GM12801 (cell line): ENCODE measurements around the gene MAL.

Experiments
- CTCF ChIP-seq: IDR thresholded peaks from one replicate; pipeline ENCODE4 v1.5.1; 2011; ENCODE audit warnings: control low read depth; ENCODE audit not compliant: insufficient read length; ENCODE audit errors: extremely low read depth

The MAL gene

GRCh38 chr2:95063086-95063958 lies 37.8 kb downstream of the MAL start:
- no peak for TF ChIP-seq CTCF

DNA sequence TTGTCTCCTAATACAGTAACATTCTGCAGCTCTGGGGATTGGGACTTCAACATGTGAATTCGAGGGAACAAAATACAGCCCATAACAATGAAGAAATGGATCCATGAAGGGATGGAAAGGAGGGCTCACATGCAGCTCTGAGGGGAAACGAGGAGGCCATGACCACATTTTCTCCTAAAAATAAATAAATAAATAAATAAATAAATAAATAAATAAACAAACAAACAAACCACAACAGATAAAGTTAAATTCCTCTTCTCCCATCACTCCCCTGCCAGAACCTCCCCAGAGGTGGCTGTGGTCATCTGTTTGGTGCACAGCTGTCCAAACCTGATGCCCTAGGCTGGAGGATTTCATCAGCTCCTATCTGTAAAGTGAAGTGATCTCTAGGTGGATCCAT lies 42.7 kb downstream of the MAL start:
- no peak for TF ChIP-seq CTCF

DNA sequence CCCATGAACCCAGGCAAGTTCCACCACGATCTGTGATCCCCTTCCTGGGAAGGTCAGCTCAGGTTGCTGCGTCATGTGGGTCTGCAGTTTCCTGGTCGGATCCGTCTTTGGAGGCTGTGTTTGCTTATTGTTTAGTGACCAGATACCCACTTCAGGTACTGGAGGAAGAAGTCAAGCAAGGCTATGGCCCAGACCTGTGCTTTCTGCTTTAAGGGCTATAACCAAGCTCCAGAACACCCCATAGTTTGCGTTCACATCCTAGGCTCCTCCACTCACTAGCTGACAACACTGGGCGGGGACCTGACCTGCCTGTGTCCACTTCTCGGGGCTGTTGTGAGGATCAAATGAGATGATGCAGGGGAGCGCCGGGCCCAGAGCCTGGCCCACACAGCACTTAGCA lies 44.0 kb downstream of the MAL start:
- TF ChIP-seq CTCF = no peak

GRCh38 chr2:95071856-95072255 lies 46.3 kb downstream of the MAL start:
- TF ChIP-seq CTCF = no peak

GRCh38 chr2:95072424-95072823 lies 46.9 kb downstream of the MAL start:
- no peak for TF ChIP-seq CTCF

- no peak for TF ChIP-seq CTCF
Observed at GRCh38 chr2:95073856-95074662, 48.6 kb downstream of the MAL start.

DNA sequence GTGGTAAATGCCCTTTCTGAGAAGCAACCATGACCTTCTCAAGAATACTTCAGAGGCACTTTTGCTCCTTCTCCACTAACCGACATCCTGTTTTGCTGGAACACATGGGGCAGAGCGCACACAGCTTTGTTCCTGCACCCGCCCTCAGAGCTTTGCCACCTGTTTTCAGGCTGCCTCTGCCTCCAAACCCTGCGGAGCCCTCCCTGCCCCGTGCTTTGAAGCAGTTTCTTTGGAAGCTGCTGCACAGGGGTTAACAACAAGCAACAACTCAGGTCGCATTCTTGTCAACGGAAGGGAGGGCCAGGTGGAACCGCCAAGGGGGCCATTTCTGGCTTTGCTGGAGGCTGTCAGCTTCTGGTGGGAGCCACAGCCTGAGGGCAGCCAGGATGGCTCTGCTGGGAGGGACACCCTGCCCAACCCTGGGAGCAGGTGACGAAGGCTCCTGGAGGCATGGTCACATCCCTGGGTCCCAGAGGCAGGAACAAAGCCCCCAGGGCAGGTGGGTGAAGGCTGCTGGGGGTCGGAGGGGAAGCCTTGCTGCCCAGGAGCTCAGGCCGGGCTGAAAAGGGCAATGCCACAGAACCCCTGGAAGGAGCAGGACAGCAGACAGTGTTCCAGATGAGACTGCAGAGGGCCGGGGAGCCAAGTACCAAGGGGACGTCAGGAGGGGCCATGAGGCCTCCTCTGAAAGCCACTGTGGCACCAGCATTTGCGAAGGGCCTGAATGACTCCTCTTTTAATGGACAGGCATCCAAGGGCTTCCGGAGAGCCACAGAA lies 49.3 kb downstream of the MAL start:
- no peak for TF ChIP-seq CTCF
